Measurements from ENCODE around the gene SLFN12L. TPM values are rescaled to one million over a fixed set of nuclear protein-coding genes. Genes with fewer than 3 reads are reported as not detected.

SLFN12L gene
- under 0.01 TPM in 1 of 2 replicates, not detected in the other for total RNA-seq

DNA sequence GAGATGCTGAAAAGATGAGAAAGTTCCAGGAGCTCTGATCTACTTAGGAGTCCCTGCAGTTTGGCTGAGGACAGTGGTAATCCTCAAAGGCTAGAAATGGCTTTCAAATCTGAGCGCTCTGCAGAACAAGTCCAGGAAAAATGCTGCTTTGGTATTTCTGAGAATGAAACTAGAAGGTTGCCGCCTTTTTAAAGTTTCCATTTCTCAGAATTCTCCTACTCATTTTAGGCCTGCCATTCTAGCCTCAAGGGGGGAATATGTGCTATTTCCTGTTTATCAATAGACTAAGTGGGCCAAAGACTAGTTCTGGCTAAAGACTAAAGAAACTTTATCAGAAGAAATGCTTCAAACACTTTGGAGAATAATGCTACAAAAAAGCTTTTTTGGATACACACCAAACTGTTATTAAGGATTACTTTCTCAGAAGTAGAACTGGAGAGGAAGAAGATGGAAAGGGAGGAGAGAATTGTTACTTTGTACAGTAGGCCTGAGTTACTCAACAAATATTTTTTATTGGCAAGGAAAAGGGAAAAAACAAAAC, at the start of gene SLFN12L:
Gene SLFN12L (minus strand): TSS at position 78 of the 541 bp plus-strand sequence. CDS start 15,314 bp downstream, outside the sequence.

DNA sequence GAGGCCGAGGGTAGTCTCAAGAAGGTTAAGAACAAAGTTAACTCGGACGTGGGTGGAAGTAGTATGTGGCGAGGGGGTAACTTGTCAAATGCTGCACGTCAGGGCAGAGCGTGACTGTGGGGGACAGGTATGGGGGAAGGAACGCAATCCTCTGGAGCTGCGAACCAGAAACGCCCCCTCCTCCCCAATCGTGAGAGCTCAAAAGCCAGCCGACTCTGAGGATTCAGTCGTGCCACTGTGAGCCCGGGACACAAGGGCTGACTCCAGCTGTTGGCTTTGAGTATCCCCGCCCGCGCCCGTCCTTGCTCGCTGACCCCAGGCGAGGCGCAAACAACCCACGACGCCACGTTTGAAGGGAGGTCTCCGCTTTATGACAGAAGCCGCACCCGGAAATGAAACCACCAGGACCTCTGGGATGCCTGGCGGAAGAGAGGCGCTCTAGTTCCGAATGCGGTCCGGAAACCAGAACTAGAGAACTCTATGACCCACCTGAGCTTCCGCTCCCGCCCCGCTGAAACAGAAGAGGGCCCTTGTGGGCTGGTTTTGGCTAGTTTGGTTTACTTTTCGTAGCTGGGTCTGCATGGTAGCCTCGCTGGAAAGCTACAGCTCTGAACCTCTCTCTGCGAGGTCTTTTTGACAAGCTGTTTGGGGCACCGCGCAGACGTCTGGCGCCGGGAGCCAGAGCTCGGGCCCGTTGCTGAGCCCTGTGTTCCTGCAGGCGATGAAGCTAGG, 40.9 kb upstream of the SLFN12L start, which contains the start of gene PEX12:
Gene PEX12 (minus strand): TSS at position 375 of the 732 bp plus-strand sequence. CDS start 550 bp downstream, outside the sequence.

DNA sequence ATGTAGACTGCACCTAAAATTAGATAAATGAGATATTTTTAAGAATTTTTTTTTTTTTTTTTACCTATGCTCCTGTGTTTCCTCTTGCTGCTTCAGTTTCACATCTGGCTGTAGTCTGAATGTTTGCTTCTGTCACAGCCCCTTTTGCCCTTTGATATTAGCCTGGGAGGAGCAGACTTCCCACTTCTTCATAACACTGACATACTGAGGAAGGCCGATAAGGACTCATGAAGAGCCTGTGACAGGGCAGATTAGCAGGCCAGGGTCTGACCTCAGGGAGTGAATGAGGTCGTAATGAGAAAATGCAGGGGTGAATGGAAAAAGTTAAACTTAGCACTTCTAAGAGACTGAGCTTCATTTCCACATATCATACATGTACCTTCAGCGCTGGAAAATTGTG, 23.2 kb upstream of the SLFN12L start, which contains the start of gene SLFN14:
Gene SLFN14 (minus strand): TSS at position 117 of the 400 bp plus-strand sequence. CDS start 2,757 bp downstream, outside the sequence.

DNA sequence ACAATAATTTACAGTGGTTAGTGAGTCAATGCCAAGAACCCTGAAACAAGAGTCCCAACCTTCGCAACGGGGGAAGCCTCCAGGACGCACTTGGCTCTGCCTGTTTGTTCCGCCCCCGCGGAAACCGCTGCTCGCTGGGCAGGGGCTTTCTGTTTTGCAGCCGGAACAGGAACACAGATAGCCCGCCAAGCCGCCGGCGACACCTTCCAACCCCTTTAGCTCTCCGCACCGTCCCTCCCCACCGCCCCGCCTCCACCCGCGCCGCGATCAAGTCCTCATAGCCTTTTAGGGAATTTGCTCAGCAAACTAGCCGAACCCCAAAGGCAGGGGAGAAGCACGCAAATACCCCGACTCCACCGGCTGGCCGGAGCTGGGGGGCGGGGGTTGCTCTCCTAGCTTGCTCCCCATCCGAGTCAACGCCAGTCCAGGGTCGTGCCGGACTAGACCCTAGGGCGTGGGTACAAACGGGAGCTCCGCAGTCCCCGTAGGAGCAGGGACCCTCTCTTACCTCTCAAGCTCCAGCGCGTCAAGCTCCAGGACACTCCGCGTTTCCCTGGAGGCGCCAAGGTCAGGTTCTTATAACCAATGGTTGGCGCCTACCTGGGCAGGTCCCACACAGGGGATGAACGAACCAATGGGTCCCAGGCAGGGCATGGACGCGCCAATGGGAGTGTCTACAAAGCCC, 89.1 kb downstream of the SLFN12L start, which contains the start of gene SLFN13:
Gene SLFN13 (minus strand): TSS at position 553 of the 685 bp plus-strand sequence. CDS start 3,086 bp downstream, outside the sequence.

DNA sequence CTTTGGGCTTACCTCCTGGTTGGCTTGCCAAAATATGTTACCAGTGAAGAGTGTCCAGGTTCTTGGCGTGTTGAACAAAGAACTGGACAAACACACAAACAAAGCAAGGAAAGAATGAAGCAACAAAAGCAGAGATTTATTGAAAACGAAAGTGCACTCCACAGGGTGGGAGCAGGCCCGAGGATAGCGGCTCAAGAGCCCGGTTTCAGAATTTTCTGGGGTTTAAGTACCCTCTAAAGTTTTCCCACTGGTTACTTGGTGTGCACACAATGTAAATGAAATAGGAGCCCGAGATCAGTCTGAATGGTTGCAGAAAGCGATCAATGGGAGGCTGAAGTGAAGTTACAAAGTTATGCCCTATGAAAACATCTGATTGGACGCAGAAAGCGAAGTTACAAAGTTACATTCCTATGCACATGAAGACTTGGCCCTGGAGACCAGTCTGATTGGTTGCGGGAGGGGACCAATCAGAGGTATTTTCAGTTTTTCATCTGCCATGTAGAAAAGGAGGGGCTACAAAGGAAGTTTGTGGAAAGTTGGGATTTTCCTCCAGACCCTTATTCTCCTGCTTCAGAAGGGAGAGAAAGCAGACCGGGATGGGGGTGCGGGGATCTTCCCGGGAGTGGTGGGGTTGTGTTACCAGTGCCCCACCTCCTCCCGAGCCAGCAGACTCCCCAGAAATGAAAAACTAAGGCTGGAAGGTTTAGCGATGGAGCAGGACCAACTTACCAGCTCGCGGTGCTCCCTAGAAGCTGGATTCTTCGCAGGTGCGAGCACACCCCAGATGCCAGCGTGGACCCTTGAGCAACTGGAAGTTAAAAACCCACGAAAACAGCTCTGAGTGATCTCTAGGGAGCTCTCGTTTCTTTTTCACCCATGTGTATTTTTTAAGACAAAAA, 105.1 kb downstream of the SLFN12L start, which contains the start of gene SLFN12:
Gene SLFN12 (minus strand): TSS at position 325 of the 899 bp plus-strand sequence. CDS start 9,472 bp downstream, outside the sequence.

Other genes starting within 250 kb of the SLFN12L start
- 36.7 and 54.3 TPM in 2 replicates for gene SLFN11, start 164.1 kb downstream of the SLFN12L start, total RNA-seq
- 15.9 and 19.6 TPM in 2 replicates for gene SLFN12, start 105.2 kb downstream of the SLFN12L start, total RNA-seq
- 1.1 and 1.7 TPM in 2 replicates for gene SLFN13, start 88.9 kb downstream of the SLFN12L start, total RNA-seq
- not detected in 2 replicates for gene SLFN14, start 23.1 kb upstream of the SLFN12L start, total RNA-seq
- 4.1 and 4.8 TPM in 2 replicates for gene PEX12, start 40.9 kb upstream of the SLFN12L start, total RNA-seq
- 42.7 and 51.1 TPM in 2 replicates for gene AP2B1, start 49.6 kb upstream of the SLFN12L start, total RNA-seq
- 1.7 and 7.3 TPM in 2 replicates for gene RASL10B, start 194.0 kb upstream of the SLFN12L start, total RNA-seq
- under 0.01 and 0.09 TPM in 2 replicates for gene GAS2L2, start 215.6 kb upstream of the SLFN12L start, total RNA-seq
- not detected in 2 replicates for gene C17orf50, start 223.2 kb upstream of the SLFN12L start, total RNA-seq

Measured in smooth muscle cell of bladder (primary cell).